NCI-H526 treated with DMSO at 0.1 percent for 48 hours (cell line): ENCODE results near the gene CNOT1.

Experiments used
- DNase-seq: peaks from one replicate; lab custom pipeline; 2025; lab: John Stamatoyannopoulos, UW

CNOT1 gene

GRCh38 chr16:58518083-58518979 lies 111.3 kb downstream of the CNOT1 start:
- no peak for DNase-seq

- no peak for DNase-seq
These were observed 112.9 kb downstream of the CNOT1 start for GRCh38 chr16:58516768-58517107.

- DNase-seq, result no peak
These were observed 113.5 kb downstream of the CNOT1 start for GRCh38 chr16:58515871-58516767.

- peak; percentile 36 for DNase-seq
These were observed 114.3 kb downstream of the CNOT1 start, which contains the start of gene SETD6 for GRCh38 chr16:58515125-58515870. SETD6 (plus strand) TSS chr16:58515517; CDS start chr16:58515538, 21 bp downstream.

- no peak for DNase-seq
These were observed 115.8 kb downstream of the CNOT1 start for GRCh38 chr16:58513874-58514273.

- peak; percentile 1 for DNase-seq
These were observed 117.5 kb downstream of the CNOT1 start for GRCh38 chr16:58511933-58512815.

GRCh38 chr16:58510776-58511628 lies 118.6 kb downstream of the CNOT1 start:
- DNase-seq, result no peak

GRCh38 chr16:58510097-58510775 lies 119.4 kb downstream of the CNOT1 start:
- no peak for DNase-seq

- no peak for DNase-seq
These were observed 120.2 kb downstream of the CNOT1 start for GRCh38 chr16:58509256-58510096.

- DNase-seq, result no peak
These were observed 120.9 kb downstream of the CNOT1 start for GRCh38 chr16:58508671-58509251.

GRCh38 chr16:58507963-58508670 lies 121.5 kb downstream of the CNOT1 start:
- no peak for DNase-seq

- DNase-seq, result no peak
These were observed 122.2 kb downstream of the CNOT1 start for GRCh38 chr16:58507195-58507962.

- no peak for DNase-seq
These were observed 123.1 kb downstream of the CNOT1 start for GRCh38 chr16:58506241-58507194.

GRCh38 chr16:58503863-58504688 lies 125.5 kb downstream of the CNOT1 start:
- DNase-seq, result no peak
